Calu3 (cell line): ENCODE results near the gene BCKDHB. TPM values are rescaled to one million over a fixed set of nuclear protein-coding genes. Genes with fewer than 3 reads are reported as not detected.

Source experiments
- BruUV-seq: library from RNA; stranded (reverse); fragments of 400-500 nt; replicated peaks from 2 replicates; lab custom pipeline; 2021; lab: Mats Ljungman, UMichigan
- CTCF ChIA-PET: fragments of 300-600 bp; sonication (Branson Sonifier 250); formaldehyde crosslinking; loops from one replicate; lab custom pipeline; 2022; ENCODE audit warnings: antibody characterized with exemption; lab: Charles Lee
- DNase-seq: peaks from one replicate; pipeline ENCODE4 v3.0.0; 2022
- H3K27ac Mint-ChIP-seq: one replicate; pipeline ENCODE4 v1.8.0; 2022; ENCODE audit warnings: mixed read lengths; ENCODE audit not compliant: unreplicated experiment
- H3K27me3 Mint-ChIP-seq: one replicate; pipeline ENCODE4 v1.8.0; 2022; ENCODE audit warnings: mixed read lengths; ENCODE audit not compliant: unreplicated experiment
- H3K36me3 Mint-ChIP-seq: one replicate; pipeline ENCODE4 v1.8.0; 2022; ENCODE audit warnings: mild to moderate bottlenecking, moderate library complexity, mixed read lengths; ENCODE audit not compliant: insufficient read depth, unreplicated experiment
- H3K4me1 Mint-ChIP-seq: one replicate; pipeline ENCODE4 v1.8.0; 2022; ENCODE audit warnings: mild to moderate bottlenecking, low read depth, mixed read lengths; ENCODE audit not compliant: unreplicated experiment
- H3K4me3 Mint-ChIP-seq: one replicate; pipeline ENCODE4 v1.8.0; 2022; ENCODE audit warnings: mild to moderate bottlenecking, low read depth, moderate library complexity, mixed read lengths; ENCODE audit not compliant: unreplicated experiment
- H3K9me3 Mint-ChIP-seq: one replicate; pipeline ENCODE4 v1.8.0; 2022; ENCODE audit warnings: low read depth, mixed read lengths; ENCODE audit not compliant: unreplicated experiment
- CTCF ChIP-seq: fragments of 200-600 bp; IDR thresholded peaks from one replicate; pipeline ENCODE4 v1.8.0; 2022; ENCODE audit warnings: antibody characterized with exemption; ENCODE audit not compliant: unreplicated experiment
- intact Hi-C: fragments of 100-400 bp; cut with micrococcal nuclease; formaldehyde crosslinking; loops from one replicate; pipeline ENCODE4 v1.10.0; 2022; ENCODE audit not compliant: unreplicated experiment
- total RNA-seq: library from RNA; stranded (reverse); gene quantifications from 2 replicates; pipeline ENCODE4 v1.2.3, GENCODE V29; 2022

BCKDHB gene
- total RNA-seq, 1 experiment from 2014 or later: 24.9 TPM

DNA sequence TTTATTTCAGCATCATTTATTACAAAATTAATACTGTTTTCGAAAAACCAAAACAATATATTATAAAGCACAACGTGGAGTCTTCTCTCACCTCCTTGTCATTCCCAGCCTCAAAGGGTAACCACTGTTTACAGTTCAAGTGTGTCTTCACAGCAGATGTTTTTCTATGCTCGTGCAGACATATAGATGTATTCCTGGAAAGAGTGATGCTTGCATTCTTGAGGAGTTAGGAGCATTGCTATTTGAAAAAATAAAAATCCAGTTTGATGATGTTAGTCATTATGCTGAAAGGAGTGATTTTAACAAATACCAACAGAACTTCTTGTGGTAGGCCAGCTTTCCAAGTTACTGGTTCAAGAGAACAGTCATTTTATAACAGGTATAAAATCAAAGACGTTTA is 234.9 kb downstream of the BCKDHB start:
- no peak overlapping the region for H3K27ac Mint-ChIP-seq
- no peak for DNase-seq
- CTCF ChIA-PET: no interaction called here
- intact Hi-C loops: no loop called here
- H3K4me3 Mint-ChIP-seq: no peak overlapping the region
- H3K36me3 Mint-ChIP-seq: no peaks in the 10 kb centered on the region
- no peaks in the 10 kb centered on the region for H3K27me3 Mint-ChIP-seq
- no peaks in the 10 kb centered on the region for H3K9me3 Mint-ChIP-seq
- H3K4me1 Mint-ChIP-seq: no peaks in the 10 kb centered on the region
- TF ChIP-seq CTCF: no peak
- no TSS peak for BruUV-seq

- intact Hi-C loops: no loop called here
- Mint-ChIP-seq H3K27me3 (no peaks in the 10 kb centered on the region), H3K27ac (no peak overlapping the region), H3K4me1 (no peaks in the 10 kb centered on the region), H3K4me3 (no peak overlapping the region), H3K36me3 (no peaks in the 10 kb centered on the region), H3K9me3 (no peaks in the 10 kb centered on the region)
- CTCF ChIA-PET: no interaction called here
- no peak for TF ChIP-seq CTCF
- no peak for DNase-seq
- BruUV-seq: no TSS peak
Observed at GRCh38 chr6:80343511-80343910, 237.0 kb downstream of the BCKDHB start.

- Mint-ChIP-seq H3K9me3 (no peaks in the 10 kb centered on the region), H3K4me3 (no peak overlapping the region), H3K4me1 (no peaks in the 10 kb centered on the region), H3K27me3 (no peaks in the 10 kb centered on the region), H3K36me3 (no peaks in the 10 kb centered on the region), H3K27ac (no peak overlapping the region)
- no peak for DNase-seq
- no TSS peak for BruUV-seq
- CTCF ChIA-PET: no interaction called here
- intact Hi-C loops: no loop called here
- TF ChIP-seq CTCF: no peak
Observed at GRCh38 chr6:80347101-80347500, 240.6 kb downstream of the BCKDHB start.

DNA sequence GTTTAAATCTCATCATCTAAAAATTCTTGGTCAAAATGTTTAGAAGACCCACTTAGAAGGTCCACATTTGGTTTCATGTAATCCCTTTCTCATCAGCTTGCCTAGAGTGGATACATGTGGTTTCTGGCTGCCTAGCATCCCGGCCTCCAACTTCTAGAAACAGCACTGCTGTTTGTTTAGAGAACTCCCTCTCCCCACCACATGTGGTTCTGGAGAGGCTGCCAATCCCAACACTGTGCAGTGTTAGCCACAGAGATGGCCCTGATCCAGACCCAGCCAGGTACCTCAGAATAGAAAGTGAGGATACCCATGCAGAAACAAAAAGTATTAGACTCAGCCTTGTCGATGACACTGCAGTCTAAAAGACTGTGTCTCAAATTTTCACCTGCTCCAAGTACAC is 241.8 kb downstream of the BCKDHB start:
- intact Hi-C loops: no loop called here
- no peak for DNase-seq
- Mint-ChIP-seq H3K27ac (no peak overlapping the region), H3K4me1 (no peaks in the 10 kb centered on the region), H3K9me3 (no peaks in the 10 kb centered on the region), H3K27me3 (no peaks in the 10 kb centered on the region), H3K36me3 (no peaks in the 10 kb centered on the region), H3K4me3 (no peak overlapping the region)
- CTCF ChIA-PET: no interaction called here
- BruUV-seq: no TSS peak
- TF ChIP-seq CTCF: no peak
